GM19452 (cell line): Measurements from ENCODE around the gene PLEKHG2.
"Not testable (repeated sequence)": the region's sequence is repeated elsewhere in the genome, so short reads cannot be mapped to it uniquely, and the experiment has no call there.

Experiments
- ATAC-seq: cut with Tn5 transposase; IDR thresholded peaks from one replicate; pipeline ENCODE4 v1.9.1; 2021; ENCODE audit not compliant: unreplicated experiment

Gene PLEKHG2

GRCh38 chr19:39412100-39412866, at the start of gene PLEKHG2:
TSS of gene PLEKHG2 (plus strand) at chr19:39412669. CDS start at chr19:39414087, 1,418 bp downstream.
- peak; percentile 54 for ATAC-seq

GRCh38 chr19:39362682-39363657, 49.5 kb upstream of the PLEKHG2 start:
- ATAC-seq, result no peak

GRCh38 chr19:39363901-39364457, 48.5 kb upstream of the PLEKHG2 start:
- no peak for ATAC-seq

- ATAC-seq, result no peak
Observed at GRCh38 chr19:39365531-39365930, 46.9 kb upstream of the PLEKHG2 start.

- ATAC-seq, result no peak
Observed at GRCh38 chr19:39369200-39369599, 43.3 kb upstream of the PLEKHG2 start.

- ATAC-seq, result no peak
Observed at GRCh38 chr19:39370735-39371134, 41.7 kb upstream of the PLEKHG2 start.

GRCh38 chr19:39372047-39372802, 40.2 kb upstream of the PLEKHG2 start:
- ATAC-seq, result no peak

GRCh38 chr19:39372941-39373340, 39.5 kb upstream of the PLEKHG2 start:
- no peak for ATAC-seq

- ATAC-seq, result no peak
Observed at GRCh38 chr19:39375929-39376328, 36.5 kb upstream of the PLEKHG2 start.

GRCh38 chr19:39377373-39378362, 34.8 kb upstream of the PLEKHG2 start:
- no peak for ATAC-seq

- not testable (repeated sequence) for ATAC-seq
Observed at GRCh38 chr19:39379366-39379765, 33.1 kb upstream of the PLEKHG2 start.

GRCh38 chr19:39379865-39380396, 32.5 kb upstream of the PLEKHG2 start:
- no peak for ATAC-seq

GRCh38 chr19:39380521-39381502, 31.7 kb upstream of the PLEKHG2 start:
- ATAC-seq, result no peak

- no peak for ATAC-seq
Observed at GRCh38 chr19:39381910-39382611, 30.4 kb upstream of the PLEKHG2 start.

- no peak for ATAC-seq
Observed at GRCh38 chr19:39382991-39383828, 29.3 kb upstream of the PLEKHG2 start.

- no peak for ATAC-seq
Observed at GRCh38 chr19:39384839-39385568, 27.5 kb upstream of the PLEKHG2 start.
